Keratinocyte (primary cell): Measurements from ENCODE around the gene ADAMTS7. TPM values are rescaled to one million over a fixed set of nuclear protein-coding genes. Genes with fewer than 3 reads are reported as not detected.
"Not testable (repeated sequence)": the region's sequence is repeated elsewhere in the genome, so short reads cannot be mapped to it uniquely, and the experiment has no call there.

Experiments used
- DNase-seq: peaks from one replicate; pipeline ENCODE4 v3.0.0-alpha.2; 2011; ENCODE audit warnings: low read depth, missing footprints, low spot score
- FAIRE-seq: peaks from 2 replicates; lab custom pipeline; 2011; peaks lifted over from hg19 to GRCh38; lab: Jason Lieb, UNC
- H2AFZ ChIP-seq: 2 replicates; pipeline ENCODE4 v1.6.0; 2012; ENCODE audit warnings: low read length, control low read depth, inconsistent platforms; ENCODE audit not compliant: control insufficient read depth
- H3K27ac ChIP-seq: 2 replicates; pipeline ENCODE4 v1.5.1; 2011; ENCODE audit warnings: low read length; ENCODE audit not compliant: control insufficient read depth, insufficient read depth
- H3K27me3 ChIP-seq: 3 replicates; pipeline ENCODE4 v1.6.0; 2011; ENCODE audit warnings: low read length; ENCODE audit not compliant: control insufficient read depth, insufficient read depth; ENCODE audit errors: extremely low read depth
- H3K36me3 ChIP-seq, 2 experiments: 2 replicates in 1 of 2; 3 replicates in 1 of 2; pipeline ENCODE4 v1.5.1; 2011; ENCODE audit warnings: low read length in 2 of 2, mild to moderate bottlenecking in 1 of 2; ENCODE audit not compliant: control insufficient read depth in 2 of 2, insufficient read depth in 2 of 2; ENCODE audit errors: extremely low read depth in 1 of 2
- H3K4me1 ChIP-seq: 3 replicates; pipeline ENCODE4 v1.5.1; 2011; ENCODE audit warnings: low read length; ENCODE audit not compliant: control insufficient read depth, insufficient read depth; ENCODE audit errors: extremely low read depth
- H3K4me2 ChIP-seq: 3 replicates; pipeline ENCODE4 v1.6.0; 2011; ENCODE audit warnings: low read depth, low read length; ENCODE audit not compliant: control insufficient read depth, insufficient read depth; ENCODE audit errors: extremely low read depth
- H3K4me3 ChIP-seq, 3 experiments: fragments of 200-600 bp in 1 of 3; sonication (generic) in 1 of 3; 2 replicates in 2 of 3; 3 replicates in 1 of 3; pipeline ENCODE4 v1.5.1; 2011 to 2016; ENCODE audit warnings: low read length in 3 of 3, mild to moderate bottlenecking in 3 of 3, control low read depth in 2 of 3, inconsistent platforms in 1 of 3, low read depth in 1 of 3, mixed read lengths in 1 of 3, mixed run types in 1 of 3, moderate library complexity in 1 of 3; ENCODE audit not compliant: control insufficient read depth in 2 of 3, insufficient read depth in 2 of 3; ENCODE audit errors: extremely low read depth in 1 of 3
- H3K79me2 ChIP-seq: 2 replicates; pipeline ENCODE4 v1.6.0; 2012; ENCODE audit warnings: low read length; ENCODE audit not compliant: control insufficient read depth, insufficient read depth
- H3K9ac ChIP-seq: 3 replicates; pipeline ENCODE4 v1.6.0; 2011; ENCODE audit warnings: low read length; ENCODE audit not compliant: control insufficient read depth, insufficient read depth; ENCODE audit errors: extremely low read depth
- H3K9me1 ChIP-seq: 3 replicates; pipeline ENCODE4 v1.6.0; 2011; ENCODE audit warnings: low read length; ENCODE audit not compliant: control insufficient read depth, insufficient read depth; ENCODE audit errors: extremely low read depth
- H3K9me3 ChIP-seq: 2 replicates; pipeline ENCODE4 v1.5.1; 2012; ENCODE audit warnings: low read depth, low read length; ENCODE audit not compliant: control insufficient read depth
- H4K20me1 ChIP-seq: 3 replicates; pipeline ENCODE4 v1.6.0; 2011; ENCODE audit warnings: low read length; ENCODE audit not compliant: control insufficient read depth, insufficient read depth; ENCODE audit errors: extremely low read depth
- CTCF ChIP-seq, 3 experiments: IDR thresholded peaks in 1 of 3; conservative IDR thresholded peaks in 1 of 3; optimal IDR thresholded peaks in 1 of 3; 2 replicates in 2 of 3; 3 replicates in 1 of 3; pipeline versions ENCODE3 to v1.5.1; 2011; ENCODE audit warnings: low read length in 3 of 3, mild to moderate bottlenecking in 3 of 3, moderate library complexity in 2 of 3, control low read depth in 1 of 3, inconsistent platforms in 1 of 3; ENCODE audit not compliant: insufficient read depth in 2 of 3; ENCODE audit errors: extremely low read depth in 1 of 3
- EZH2 ChIP-seq: IDR thresholded peaks from one replicate; pipeline ENCODE4 v1.6.1; 2012; ENCODE audit warnings: inconsistent platforms, mild to moderate bottlenecking, low read length, moderate library complexity
- dilution Hi-C: fragments of 300-500 bp; cut with MboI; formaldehyde crosslinking; loops from one replicate; pipeline ENCODE4 v1.7.0; 2020; ENCODE audit warnings: low sequenced_read_pairs; ENCODE audit not compliant: extremely low pct_ligation_motif_present
- polyA plus RNA-seq, 5 experiments: library from polyadenylated mRNA; depleted of rRNA in 3 of 5; stranded (reverse) in 3 of 5; stranded (forward) in 1 of 5; unstranded in 1 of 5; fragments of >200 nt; gene quantifications; 1 replicate in 1 of 5; 2 replicates in 3 of 5; 3 replicates in 1 of 5; pipeline versions ENCODE4 v1.2.1 to v1.2.3, GENCODE V29; 2011 to 2012; ENCODE audit warnings: missing spikeins in 2 of 5, low read depth in 1 of 5, low replicate concordance in 1 of 5

ADAMTS7 gene
- polyA plus RNA-seq, 1 donor (not counting 4 experiments of a cell fraction or from before 2014, with no cell fraction given) = 0.13 TPM

DNA sequence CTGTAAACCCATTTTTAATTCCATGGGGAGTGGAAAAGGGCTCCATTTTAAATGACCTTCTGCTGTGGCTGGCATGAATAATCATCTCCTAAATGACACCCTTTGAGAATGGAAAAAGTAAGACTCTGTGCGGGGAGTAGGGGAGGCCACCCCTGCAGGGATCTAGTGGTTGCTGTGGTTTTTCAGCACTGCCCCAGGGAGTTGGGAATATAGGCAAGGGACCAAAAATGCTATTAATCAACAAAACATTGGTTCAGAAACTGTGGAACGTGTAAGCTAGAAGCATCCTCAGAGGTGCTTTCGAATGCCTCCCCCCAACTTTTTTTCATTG, 30.1 kb upstream of the ADAMTS7 start:
- DNase-seq (no peak), FAIRE-seq (no peak)
- TF ChIP-seq EZH2 = no peak
- TF ChIP-seq CTCF (optimal IDR thresholded peaks at IDR 0.05 in 1 of 3, IDR thresholded peaks at IDR 0.05 in 1 of 3, conservative IDR thresholded peaks at IDR 0.05 in 1 of 3; ENCODE audit: extremely low read depth in 1 of 3, insufficient read depth in 2 of 3, low read length in 3 of 3) = no peak
- no peaks in the 10 kb centered on the region for H3K9me1 ChIP-seq
- no peaks in the 10 kb centered on the region for H3K4me1 ChIP-seq
- no peak overlapping the region for H2AFZ ChIP-seq
- H4K20me1 ChIP-seq = no peaks in the 10 kb centered on the region
- no peak overlapping the region for H3K27ac ChIP-seq
- no peaks in the 10 kb centered on the region for H3K36me3 ChIP-seq
- dilution Hi-C loops = no loop called here
- peaks cover 4% of the 10 kb centered on the region for H3K27me3 ChIP-seq
- no peaks in the 10 kb centered on the region for H3K9me3 ChIP-seq
- no peak overlapping the region for H3K4me3 ChIP-seq
- H3K4me2 ChIP-seq = no peak overlapping the region
- no peak overlapping the region for H3K9ac ChIP-seq
- no peaks in the 10 kb centered on the region for H3K79me2 ChIP-seq

DNA sequence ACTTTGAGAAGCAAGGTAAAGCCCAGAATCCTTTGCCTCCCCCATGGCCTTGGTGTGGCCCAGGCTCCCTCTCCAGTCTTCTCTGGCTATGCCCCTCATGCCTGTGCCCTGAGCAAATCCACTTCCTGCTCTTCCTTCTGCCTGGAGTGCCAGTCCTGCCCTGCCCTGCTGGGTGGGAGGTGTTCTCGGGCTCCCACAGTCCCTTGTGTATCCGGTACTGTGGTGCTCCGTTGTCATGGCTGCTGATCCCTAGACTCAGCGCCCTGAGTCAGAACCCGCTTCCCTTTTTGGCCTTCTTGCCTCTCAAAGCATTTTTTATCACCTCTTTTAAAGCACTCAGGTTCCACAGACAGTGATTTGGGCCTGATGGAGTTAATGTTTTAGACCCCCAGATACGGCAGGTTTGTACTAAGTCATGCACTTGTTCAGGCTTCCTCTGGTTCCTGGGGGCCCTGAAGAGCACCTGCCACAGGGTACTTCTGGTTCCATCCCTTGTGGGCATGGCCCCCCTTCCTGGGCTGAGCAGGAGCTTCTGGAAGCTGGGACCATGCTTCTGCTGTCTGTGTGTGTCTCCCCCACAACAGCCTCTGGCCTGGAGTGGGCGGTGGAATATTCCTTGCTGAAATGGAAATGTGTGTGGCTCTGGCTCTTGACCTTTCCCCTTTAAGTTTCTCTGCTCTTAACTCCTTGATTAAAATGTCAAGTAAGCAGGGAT, 29.6 kb upstream of the ADAMTS7 start:
- H3K9me1 ChIP-seq = no peaks in the 10 kb centered on the region
- no peaks in the 10 kb centered on the region for H3K4me1 ChIP-seq
- peaks cover 4% of the 10 kb centered on the region for H3K27me3 ChIP-seq
- H3K9ac ChIP-seq = no peak overlapping the region
- H3K27ac ChIP-seq = no peak overlapping the region
- no peak for DNase-seq
- H3K9me3 ChIP-seq = no peaks in the 10 kb centered on the region
- H3K4me2 ChIP-seq = no peak overlapping the region
- peak overlapping the region; percentile 3 for H2AFZ ChIP-seq
- no peaks in the 10 kb centered on the region for H3K36me3 ChIP-seq
- no peak for TF ChIP-seq EZH2
- no peak for TF ChIP-seq CTCF (optimal IDR thresholded peaks at IDR 0.05 in 1 of 3, IDR thresholded peaks at IDR 0.05 in 1 of 3, conservative IDR thresholded peaks at IDR 0.05 in 1 of 3; ENCODE audit: extremely low read depth in 1 of 3, insufficient read depth in 2 of 3, low read length in 3 of 3)
- no peaks in the 10 kb centered on the region for H4K20me1 ChIP-seq
- dilution Hi-C loops = no loop called here
- H3K79me2 ChIP-seq = no peaks in the 10 kb centered on the region
- no peak overlapping the region for H3K4me3 ChIP-seq
- FAIRE-seq = no peak

- dilution Hi-C loops, H4K20me1 ChIP-seq, FAIRE-seq: not testable (repeated sequence)
Observed at GRCh38 chr15:78839151-78839550, 27.9 kb upstream of the ADAMTS7 start.

More at GRCh38 chr15:78839151-78839550, 27.9 kb upstream of the ADAMTS7 start:
- not testable (repeated sequence) for H3K9me3 ChIP-seq, DNase-seq, H3K27me3 ChIP-seq, H3K4me1 ChIP-seq, H2AFZ ChIP-seq, H3K4me3 ChIP-seq, H3K9me1 ChIP-seq, H3K4me2 ChIP-seq, H3K79me2 ChIP-seq, H3K27ac ChIP-seq, H3K9ac ChIP-seq, H3K36me3 ChIP-seq
